Astrocyte (in vitro differentiated cells and primary cell): ENCODE measurements around the gene HCRTR1. TPM values are rescaled to one million over a fixed set of nuclear protein-coding genes. Genes with fewer than 3 reads are reported as not detected.

Experiments used
- DNase-seq: peaks from one replicate; pipeline ENCODE4 v3.0.0-alpha.2; 2010; ENCODE audit warnings: low read depth
- FAIRE-seq: peaks from 2 replicates; lab custom pipeline; 2011; peaks lifted over from hg19 to GRCh38; lab: Jason Lieb, UNC
- H2AFZ ChIP-seq: 2 replicates; pipeline ENCODE4 v1.6.0; 2012; ENCODE audit warnings: low read depth, low read length, inconsistent platforms
- H3K27ac ChIP-seq: 2 replicates; pipeline ENCODE4 v1.5.1; 2011; ENCODE audit warnings: low read depth, low read length, inconsistent platforms
- H3K27me3 ChIP-seq: 2 replicates; pipeline ENCODE4 v1.6.0; 2011; ENCODE audit warnings: low read length, inconsistent platforms; ENCODE audit not compliant: insufficient read depth
- H3K36me3 ChIP-seq: 2 replicates; pipeline ENCODE4 v1.5.1; 2011; ENCODE audit warnings: low read length, inconsistent platforms; ENCODE audit not compliant: insufficient read depth
- H3K4me1 ChIP-seq: 2 replicates; pipeline ENCODE4 v1.5.1; 2011; ENCODE audit warnings: low read length, inconsistent platforms; ENCODE audit not compliant: insufficient read depth
- H3K4me2 ChIP-seq: 2 replicates; pipeline ENCODE4 v1.6.0; 2012; ENCODE audit warnings: low read length, inconsistent platforms
- H3K4me3 ChIP-seq: 2 replicates; pipeline ENCODE4 v1.5.1; 2011; ENCODE audit warnings: low read depth, mild to moderate bottlenecking, low read length, inconsistent platforms; ENCODE audit not compliant: insufficient read depth
- H3K79me2 ChIP-seq: 2 replicates; pipeline ENCODE4 v1.6.0; 2012; ENCODE audit warnings: mild to moderate bottlenecking, low read length, inconsistent platforms; ENCODE audit not compliant: insufficient read depth
- H3K9ac ChIP-seq: 2 replicates; pipeline ENCODE4 v1.6.0; 2012; ENCODE audit warnings: mild to moderate bottlenecking, low read length, inconsistent platforms
- H3K9me3 ChIP-seq: 2 replicates; pipeline ENCODE4 v1.5.1; 2012; ENCODE audit warnings: low read depth, mild to moderate bottlenecking, low read length, inconsistent platforms; ENCODE audit not compliant: insufficient read depth
- H4K20me1 ChIP-seq: 2 replicates; pipeline ENCODE4 v1.6.0; 2012; ENCODE audit warnings: low read length, inconsistent platforms; ENCODE audit not compliant: insufficient read depth
- H3K27ac Mint-ChIP-seq: one replicate; pipeline ENCODE4 v1.8.0; 2021; ENCODE audit warnings: mild to moderate bottlenecking, mixed read lengths; ENCODE audit not compliant: unreplicated experiment
- H3K27me3 Mint-ChIP-seq: one replicate; pipeline ENCODE4 v1.8.0; 2021; ENCODE audit warnings: low read depth, mixed read lengths; ENCODE audit not compliant: unreplicated experiment
- H3K36me3 Mint-ChIP-seq: one replicate; pipeline ENCODE4 v1.8.0; 2021; ENCODE audit warnings: low read depth, mixed read lengths; ENCODE audit not compliant: unreplicated experiment
- H3K4me1 Mint-ChIP-seq: one replicate; pipeline ENCODE4 v1.8.0; 2021; ENCODE audit warnings: low read depth, mixed read lengths; ENCODE audit not compliant: unreplicated experiment
- H3K4me3 Mint-ChIP-seq: one replicate; pipeline ENCODE4 v1.8.0; 2021; ENCODE audit warnings: mild to moderate bottlenecking, moderate library complexity, mixed read lengths; ENCODE audit not compliant: unreplicated experiment
- H3K9me3 Mint-ChIP-seq: one replicate; pipeline ENCODE4 v1.8.0; 2021; ENCODE audit warnings: mild to moderate bottlenecking, mixed read lengths; ENCODE audit not compliant: unreplicated experiment
- CTCF ChIP-seq: IDR thresholded peaks from 2 replicates; pipeline ENCODE4 v1.5.1; 2011; ENCODE audit warnings: low read depth, mild to moderate bottlenecking, inconsistent platforms, low read length, moderate library complexity; ENCODE audit not compliant: insufficient read depth
- EZH2 ChIP-seq: IDR thresholded peaks from 2 replicates; pipeline ENCODE4 v1.6.1; 2012; ENCODE audit warnings: mild to moderate bottlenecking, low read length, inconsistent platforms; ENCODE audit not compliant: insufficient read depth
- total RNA-seq: library from RNA; stranded (reverse); gene quantifications from 2 replicates; pipeline ENCODE4 v1.2.1, GENCODE V29; 2021

The HCRTR1 gene
- total RNA-seq, 1 donor from 2014 or later, result not detected

DNA sequence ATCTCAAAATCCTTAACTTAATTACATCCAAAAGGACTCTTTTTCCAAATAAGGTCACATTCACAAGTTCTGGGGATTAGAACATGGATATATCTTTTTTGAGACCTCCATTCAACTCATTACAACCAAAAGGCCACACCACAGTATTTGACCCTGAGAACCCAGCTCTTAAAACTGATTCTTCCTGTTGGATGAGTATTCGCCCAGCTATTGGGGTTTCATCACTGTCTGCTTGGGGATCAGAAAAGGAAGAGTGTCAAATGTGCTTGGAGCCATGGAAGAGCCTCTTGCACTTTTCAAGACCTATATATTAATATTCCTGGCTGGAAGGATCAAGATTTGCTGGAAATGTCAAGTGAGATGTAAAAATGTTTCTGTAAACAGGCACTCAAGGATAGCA is 46.6 kb upstream of the HCRTR1 start:
- H3K4me3 ChIP-seq, result no peak overlapping the region
- peaks cover 30% of the 10 kb centered on the region for H3K4me1 Mint-ChIP-seq
- H3K9me3 ChIP-seq, result no peaks in the 10 kb centered on the region
- no peak for FAIRE-seq
- DNase-seq, result no peak
- H3K79me2 ChIP-seq, result no peaks in the 10 kb centered on the region
- no peaks in the 10 kb centered on the region for H3K27me3 ChIP-seq
- H3K4me2 ChIP-seq, result no peak overlapping the region
- H4K20me1 ChIP-seq, result no peaks in the 10 kb centered on the region
- peaks cover 4% of the 10 kb centered on the region for H3K36me3 Mint-ChIP-seq
- H2AFZ ChIP-seq, result no peak overlapping the region
- H3K27me3 Mint-ChIP-seq, result peaks cover 29% of the 10 kb centered on the region
- H3K27ac ChIP-seq, result no peak overlapping the region
- H3K36me3 ChIP-seq, result no peaks in the 10 kb centered on the region
- H3K4me1 ChIP-seq, result peaks cover 30% of the 10 kb centered on the region
- H3K9me3 Mint-ChIP-seq, result no peaks in the 10 kb centered on the region
- H3K27ac Mint-ChIP-seq, result no peak overlapping the region
- H3K9ac ChIP-seq, result no peak overlapping the region
- no peak for TF ChIP-seq CTCF
- TF ChIP-seq EZH2, result no peak
- no peak overlapping the region for H3K4me3 Mint-ChIP-seq

GRCh38 chr1:31571340-31572295 is 45.9 kb upstream of the HCRTR1 start:
- peaks cover 37% of the 10 kb centered on the region for H3K4me1 ChIP-seq
- FAIRE-seq (no peak), DNase-seq (no peak)
- Mint-ChIP-seq H3K27ac (no peak overlapping the region), H3K36me3 (no peaks in the 10 kb centered on the region), H3K9me3 (no peaks in the 10 kb centered on the region), H3K27me3 (peaks cover 23% of the 10 kb centered on the region), H3K4me3 (no peak overlapping the region), H3K4me1 (peaks cover 36% of the 10 kb centered on the region)
- no peaks in the 10 kb centered on the region for H4K20me1 ChIP-seq
- no peaks in the 10 kb centered on the region for H3K36me3 ChIP-seq
- H3K4me3 ChIP-seq, result no peak overlapping the region
- H3K79me2 ChIP-seq, result no peaks in the 10 kb centered on the region
- no peak overlapping the region for H2AFZ ChIP-seq
- no peak overlapping the region for H3K9ac ChIP-seq
- H3K4me2 ChIP-seq, result no peak overlapping the region
- H3K9me3 ChIP-seq, result no peaks in the 10 kb centered on the region
- TF ChIP-seq CTCF (no peak), EZH2 (no peak)
- H3K27ac ChIP-seq, result no peak overlapping the region
- no peaks in the 10 kb centered on the region for H3K27me3 ChIP-seq
